VCaP (cell line): ENCODE results near the gene TCOF1.

Source experiments
- H3K27ac ChIP-seq: fragments of 450-650 bp; 2 replicates; pipeline ENCODE4 v1.5.1; 2017
- TF ChIP-seq, protein P1 (sequence below): fragments of 450-650 bp; conservative IDR thresholded peaks from 2 replicates; pipeline ENCODE4 v1.5.1; 2017; ENCODE audit warnings: mild to moderate bottlenecking, moderate library complexity

TCOF1 gene

DNA sequence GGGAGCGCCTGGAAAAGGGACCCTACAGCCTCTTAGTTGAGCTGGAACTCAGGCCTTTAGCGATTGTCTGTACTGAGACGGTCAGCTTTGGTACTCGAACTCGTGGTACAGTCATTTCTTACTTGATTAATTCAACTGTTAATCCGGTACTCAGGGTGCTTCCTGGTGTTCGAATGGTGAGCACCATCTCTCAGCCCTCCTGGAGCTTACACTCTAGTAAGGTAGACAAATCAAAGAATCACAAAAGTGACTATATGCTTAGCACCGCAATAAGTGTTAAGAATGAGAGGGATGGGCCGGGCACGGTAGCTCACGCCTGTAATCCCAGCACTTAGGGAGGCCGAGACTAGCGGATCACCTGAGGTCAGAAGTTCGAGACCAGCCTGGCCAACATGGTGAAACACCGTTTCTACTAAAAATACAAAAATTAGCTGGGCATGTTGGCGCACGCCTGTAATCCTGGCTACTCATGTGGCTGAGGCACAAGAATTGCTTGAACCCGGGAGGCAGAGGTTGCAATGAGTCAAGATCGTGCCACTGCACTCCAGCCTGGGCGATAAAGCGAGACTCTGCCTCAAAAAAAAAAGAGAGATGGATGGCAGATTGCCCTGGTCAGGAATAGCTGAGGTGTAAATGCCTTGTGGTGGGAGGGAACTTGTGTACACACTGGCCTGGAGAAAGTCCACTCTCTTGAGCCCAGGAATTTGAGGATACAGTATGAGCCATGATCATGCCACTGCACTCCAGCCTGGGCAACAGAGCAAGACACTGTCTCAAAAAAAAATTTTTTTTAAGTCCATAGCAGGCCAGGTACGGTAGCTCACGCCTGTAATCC is 981 bp downstream of the TCOF1 start:
- peak overlapping the region; percentile 76 for H3K27ac ChIP-seq
- TF ChIP-seq, protein P1, sequence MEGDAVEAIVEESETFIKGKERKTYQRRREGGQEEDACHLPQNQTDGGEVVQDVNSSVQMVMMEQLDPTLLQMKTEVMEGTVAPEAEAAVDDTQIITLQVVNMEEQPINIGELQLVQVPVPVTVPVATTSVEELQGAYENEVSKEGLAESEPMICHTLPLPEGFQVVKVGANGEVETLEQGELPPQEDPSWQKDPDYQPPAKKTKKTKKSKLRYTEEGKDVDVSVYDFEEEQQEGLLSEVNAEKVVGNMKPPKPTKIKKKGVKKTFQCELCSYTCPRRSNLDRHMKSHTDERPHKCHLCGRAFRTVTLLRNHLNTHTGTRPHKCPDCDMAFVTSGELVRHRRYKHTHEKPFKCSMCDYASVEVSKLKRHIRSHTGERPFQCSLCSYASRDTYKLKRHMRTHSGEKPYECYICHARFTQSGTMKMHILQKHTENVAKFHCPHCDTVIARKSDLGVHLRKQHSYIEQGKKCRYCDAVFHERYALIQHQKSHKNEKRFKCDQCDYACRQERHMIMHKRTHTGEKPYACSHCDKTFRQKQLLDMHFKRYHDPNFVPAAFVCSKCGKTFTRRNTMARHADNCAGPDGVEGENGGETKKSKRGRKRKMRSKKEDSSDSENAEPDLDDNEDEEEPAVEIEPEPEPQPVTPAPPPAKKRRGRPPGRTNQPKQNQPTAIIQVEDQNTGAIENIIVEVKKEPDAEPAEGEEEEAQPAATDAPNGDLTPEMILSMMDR: no peak

DNA sequence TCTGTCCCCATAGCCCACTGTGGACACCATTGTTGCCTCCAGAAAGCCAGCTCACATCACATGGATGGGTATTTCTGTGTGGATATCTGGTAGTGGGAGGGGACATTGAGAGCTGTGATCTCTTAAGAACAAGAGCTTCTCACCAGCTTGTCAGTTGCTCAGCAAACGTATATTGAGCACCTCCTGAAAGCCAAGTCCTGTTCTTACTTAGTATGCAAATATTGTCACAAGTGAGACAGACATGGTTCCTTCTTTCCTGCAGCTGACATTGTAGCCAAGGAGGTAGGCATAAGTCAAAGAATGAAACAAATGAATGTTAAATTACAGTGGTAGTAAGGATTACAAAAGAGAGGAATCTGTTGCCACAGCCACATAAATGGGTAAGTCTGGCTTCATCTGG is 3.8 kb downstream of the TCOF1 start:
- TF ChIP-seq, protein P1: no peak

GRCh38 chr5:150363185-150363584 is 5.7 kb downstream of the TCOF1 start:
- H3K27ac ChIP-seq: no peak overlapping the region
- TF ChIP-seq, protein P1: no peak

More for the DNA sequence above, 3.8 kb downstream of the TCOF1 start:
- no peak overlapping the region for H3K27ac ChIP-seq

- no peak overlapping the region for H3K27ac ChIP-seq
- TF ChIP-seq, protein P1: no peak
These were observed 6.5 kb downstream of the TCOF1 start for GRCh38 chr5:150364004-150364403.

GRCh38 chr5:150368526-150368925 is 11.0 kb downstream of the TCOF1 start:
- TF ChIP-seq, protein P1: no peak

DNA sequence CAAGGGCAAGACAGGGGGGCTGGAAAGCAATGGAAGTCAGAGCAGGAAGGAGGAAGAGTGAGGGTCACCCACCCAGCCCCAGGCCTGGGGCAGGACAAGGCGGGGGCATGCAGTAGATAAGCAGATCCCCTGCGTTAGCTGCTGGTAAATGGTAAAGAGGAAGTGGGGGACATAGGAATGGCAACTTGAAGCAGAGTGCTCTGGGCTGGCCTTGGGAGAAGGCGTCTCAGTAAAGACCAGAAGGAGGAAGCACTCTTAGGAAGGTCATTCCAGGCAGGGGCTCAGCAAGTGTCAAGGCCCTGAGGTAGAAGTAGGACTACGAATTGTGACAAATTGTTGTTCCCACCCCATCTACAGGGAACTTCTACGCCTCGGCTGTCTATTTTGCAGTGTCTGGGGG is 15.1 kb downstream of the TCOF1 start:
- TF ChIP-seq, protein P1: no peak
- H3K27ac ChIP-seq: no peak overlapping the region

More at GRCh38 chr5:150368526-150368925, 11.0 kb downstream of the TCOF1 start:
- no peak overlapping the region for H3K27ac ChIP-seq

GRCh38 chr5:150374651-150375050 is 17.2 kb downstream of the TCOF1 start:
- TF ChIP-seq, protein P1: no peak
- no peak overlapping the region for H3K27ac ChIP-seq
